A549 (cell line): ENCODE measurements around the gene NHSL2. TPM values are rescaled to one million over a fixed set of nuclear protein-coding genes. Genes with fewer than 3 reads are reported as not detected.

Source experiments
- ATAC-seq, 2 experiments: fragments of 200-7000 bp in 1 of 2; fragments of >200 bp in 1 of 2; cut with Nextera tagmentation in 1 of 2; cut with Tn5 transposase in 1 of 2; 3 replicates each; pipeline versions ENCODE4 v1.8.0 to v1.9.1; 2018 to 2020; ENCODE audit warnings: mild to moderate bottlenecking in 1 of 2, moderate library complexity in 1 of 2
- CTCF ChIA-PET: fragments of 300-600 bp; sonication (Branson Sonifier 250); formaldehyde crosslinking; extraction: SDS; loops from one replicate; lab custom pipeline; 2021; ENCODE audit warnings: antibody characterized with exemption, inconsistent platforms; lab: Yijun Ruan, JAX
- POLR2A ChIA-PET: fragments of 350-600 bp; formaldehyde crosslinking; extraction: SDS; loops from one replicate; lab custom pipeline; 2021; ENCODE audit warnings: antibody characterized with exemption, inconsistent platforms; lab: Yijun Ruan, JAX
- DNase-seq, 2 experiments: peaks; one replicate each; pipeline versions ENCODE4 v3.0.0 to v3.0.0-alpha.2; 2011 to 2016; ENCODE audit warnings: low read depth in 1 of 2, low spot score in 1 of 2
- FAIRE-seq: peaks from 2 replicates; lab custom pipeline; 2011; peaks lifted over from hg19 to GRCh38; lab: Jason Lieb, UNC
- H3K27ac ChIP-seq, 2 experiments: fragments of >200 bp; sonication (Bioruptor Twin); formaldehyde crosslinking; 3 replicates each; pipeline ENCODE4 v1.5.1; 2016 to 2017
- H3K4me1 ChIP-seq: fragments of >200 bp; sonication (Bioruptor Twin); formaldehyde crosslinking; 3 replicates; pipeline ENCODE4 v1.6.1; 2016
- H3K4me2 ChIP-seq: fragments of >200 bp; sonication (Bioruptor Twin); formaldehyde crosslinking; 3 replicates; pipeline ENCODE4 v1.6.1; 2016
- H3K4me3 ChIP-seq: fragments of >200 bp; sonication (Bioruptor Twin); formaldehyde crosslinking; 3 replicates; pipeline ENCODE4 v1.5.1; 2016
- H3K9me3 ChIP-seq: fragments of >200 bp; sonication (Bioruptor Twin); formaldehyde crosslinking; 3 replicates; pipeline ENCODE4 v1.6.1; 2016
- CBX2 ChIP-seq: fragments of 200-600 bp; sonication (generic); IDR thresholded peaks from 2 replicates; pipeline ENCODE4 v1.6.1; 2016; ENCODE audit warnings: low read depth, mild to moderate bottlenecking, borderline replicate concordance
- CHD4 ChIP-seq: fragments of 200-600 bp; sonication (generic); IDR thresholded peaks from 2 replicates; pipeline ENCODE4 v1.6.1; 2016; ENCODE audit warnings: antibody characterized with exemption, mild to moderate bottlenecking, borderline replicate concordance
- FOSB ChIP-seq: fragments of 250-450 bp; sonication (Bioruptor Pico); IDR thresholded peaks from 2 replicates; pipeline ENCODE4 v1.5.0; 2020; ENCODE audit warnings: mild to moderate bottlenecking, moderate library complexity
- HOXA7 ChIP-seq: fragments of 250-450 bp; sonication (Bioruptor Pico); IDR thresholded peaks from 2 replicates; pipeline ENCODE4 v1.5.0; 2020; ENCODE audit warnings: mild to moderate bottlenecking, moderate library complexity
- MAFK ChIP-seq: fragments of 450-650 bp; IDR thresholded peaks from 2 replicates; pipeline ENCODE4 v1.6.1; 2014; ENCODE audit not compliant: partially characterized antibody
- MAZ ChIP-seq: fragments of 150-350 bp; IDR thresholded peaks from 2 replicates; pipeline ENCODE4 v1.6.1; 2014; ENCODE audit warnings: antibody characterized with exemption, low read depth, low read length, borderline replicate concordance
- MYC ChIP-seq: IDR thresholded peaks from 2 replicates; pipeline ENCODE4 v1.6.1; 2012; ENCODE audit warnings: mild to moderate bottlenecking, inconsistent platforms, low read length, improper control_type of control experiment, borderline replicate concordance
- NPAS2 ChIP-seq: fragments of 250-450 bp; sonication (Bioruptor Pico); IDR thresholded peaks from 2 replicates; pipeline ENCODE4 v1.8.0; 2022; ENCODE audit warnings: mild to moderate bottlenecking, moderate library complexity, borderline replicate concordance
- NR3C1 ChIP-seq: fragments of >200 bp; sonication (Bioruptor Twin); formaldehyde crosslinking; IDR thresholded peaks from 3 replicates; pipeline ENCODE4 v1.6.1; 2017
- RAD21 ChIP-seq, 2 experiments: fragments of >200 bp in 1 of 2; sonication (Bioruptor Twin) in 1 of 2; formaldehyde crosslinking in 1 of 2; IDR thresholded peaks in 1 of 2; conservative IDR thresholded peaks in 1 of 2; 2 replicates in 1 of 2; 3 replicates in 1 of 2; pipeline ENCODE4 v1.6.1; 2012 to 2018; ENCODE audit warnings: inconsistent platforms in 1 of 2
- TP53 ChIP-seq: fragments of 250-450 bp; sonication (Bioruptor Pico); IDR thresholded peaks from 2 replicates; pipeline ENCODE4 v1.5.0; 2021; ENCODE audit warnings: mild to moderate bottlenecking, moderate library complexity
- ZNF302 ChIP-seq: fragments of 250-450 bp; sonication (Bioruptor Pico); IDR thresholded peaks from 2 replicates; pipeline ENCODE4 v1.9.0; 2021; ENCODE audit warnings: inconsistent platforms, mild to moderate bottlenecking, moderate library complexity
- WGBS: methylation state at CpG from one replicate; pipeline ENCODE4 v1.1.6; 2017; ENCODE audit errors: missing lambda C conversion rate; 5-methylcytosine and 5-hydroxymethylcytosine counted together
- polyA plus RNA-seq, 4 experiments: library from polyadenylated mRNA; depleted of rRNA in 3 of 4; stranded (reverse); fragments of >200 nt; fragmentation: RNase III in 1 of 4; extraction: RNeasy Plus Mini Kit Qiagen cat#74134 plus additional on column Dnase treatment in 1 of 4; gene quantifications; 2 replicates in 3 of 4; 3 replicates in 1 of 4; pipeline ENCODE4 v1.2.3, GENCODE V29; 2011 to 2017
- TF ChIP-seq, protein P1 (sequence below): fragments of >200 bp; sonication (Bioruptor Twin); formaldehyde crosslinking; IDR thresholded peaks from 3 replicates; pipeline ENCODE4 v1.5.1; 2016
- TF ChIP-seq, protein P2 (sequence below): fragments of 150-350 bp; IDR thresholded peaks from 2 replicates; pipeline ENCODE4 v1.6.1; 2014; ENCODE audit warnings: low read depth, mild to moderate bottlenecking, low read length
- TF ChIP-seq, protein P3 (sequence below): fragments of 200-600 bp; sonication (generic); IDR thresholded peaks from 2 replicates; pipeline ENCODE4 v1.6.1; 2016; ENCODE audit warnings: antibody characterized with exemption, mild to moderate bottlenecking, moderate library complexity
- TF ChIP-seq, protein P4 (sequence below): fragments of 450-650 bp; IDR thresholded peaks from 2 replicates; pipeline ENCODE4 v1.6.1; 2014; ENCODE audit warnings: antibody characterized with exemption

NHSL2 gene
- polyA plus RNA-seq, 2 of the 4 experiments (the other 2 are of a cell fraction): 0.26 to 0.48 TPM

DNA sequence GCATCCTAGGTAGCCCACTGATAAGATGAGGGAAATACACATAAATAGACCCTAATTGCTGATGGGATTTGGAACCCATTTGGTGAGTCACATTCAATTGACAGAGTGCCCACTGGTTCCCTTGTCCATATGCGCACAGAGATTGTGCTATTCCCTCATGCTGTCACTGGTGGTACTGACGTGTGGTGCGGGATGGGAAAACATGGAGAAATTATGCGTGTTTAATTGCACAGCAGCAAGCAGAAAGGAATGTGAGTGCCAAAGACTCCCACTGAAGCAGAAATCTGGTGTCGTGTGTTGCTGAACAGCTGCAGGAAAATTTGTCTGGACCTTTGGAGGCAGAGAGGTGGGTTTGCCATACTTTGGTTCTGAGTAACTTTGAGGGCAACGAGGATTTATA, 92.2 kb downstream of the NHSL2 start (continued):
- TF ChIP-seq, protein P1, sequence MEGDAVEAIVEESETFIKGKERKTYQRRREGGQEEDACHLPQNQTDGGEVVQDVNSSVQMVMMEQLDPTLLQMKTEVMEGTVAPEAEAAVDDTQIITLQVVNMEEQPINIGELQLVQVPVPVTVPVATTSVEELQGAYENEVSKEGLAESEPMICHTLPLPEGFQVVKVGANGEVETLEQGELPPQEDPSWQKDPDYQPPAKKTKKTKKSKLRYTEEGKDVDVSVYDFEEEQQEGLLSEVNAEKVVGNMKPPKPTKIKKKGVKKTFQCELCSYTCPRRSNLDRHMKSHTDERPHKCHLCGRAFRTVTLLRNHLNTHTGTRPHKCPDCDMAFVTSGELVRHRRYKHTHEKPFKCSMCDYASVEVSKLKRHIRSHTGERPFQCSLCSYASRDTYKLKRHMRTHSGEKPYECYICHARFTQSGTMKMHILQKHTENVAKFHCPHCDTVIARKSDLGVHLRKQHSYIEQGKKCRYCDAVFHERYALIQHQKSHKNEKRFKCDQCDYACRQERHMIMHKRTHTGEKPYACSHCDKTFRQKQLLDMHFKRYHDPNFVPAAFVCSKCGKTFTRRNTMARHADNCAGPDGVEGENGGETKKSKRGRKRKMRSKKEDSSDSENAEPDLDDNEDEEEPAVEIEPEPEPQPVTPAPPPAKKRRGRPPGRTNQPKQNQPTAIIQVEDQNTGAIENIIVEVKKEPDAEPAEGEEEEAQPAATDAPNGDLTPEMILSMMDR: no peak
- TF ChIP-seq CHD4 (no peak), MAFK (no peak), MAZ (no peak), NR3C1 (no peak)
- TF ChIP-seq, protein P2, sequence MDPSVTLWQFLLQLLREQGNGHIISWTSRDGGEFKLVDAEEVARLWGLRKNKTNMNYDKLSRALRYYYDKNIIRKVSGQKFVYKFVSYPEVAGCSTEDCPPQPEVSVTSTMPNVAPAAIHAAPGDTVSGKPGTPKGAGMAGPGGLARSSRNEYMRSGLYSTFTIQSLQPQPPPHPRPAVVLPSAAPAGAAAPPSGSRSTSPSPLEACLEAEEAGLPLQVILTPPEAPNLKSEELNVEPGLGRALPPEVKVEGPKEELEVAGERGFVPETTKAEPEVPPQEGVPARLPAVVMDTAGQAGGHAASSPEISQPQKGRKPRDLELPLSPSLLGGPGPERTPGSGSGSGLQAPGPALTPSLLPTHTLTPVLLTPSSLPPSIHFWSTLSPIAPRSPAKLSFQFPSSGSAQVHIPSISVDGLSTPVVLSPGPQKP: no peak

DNA sequence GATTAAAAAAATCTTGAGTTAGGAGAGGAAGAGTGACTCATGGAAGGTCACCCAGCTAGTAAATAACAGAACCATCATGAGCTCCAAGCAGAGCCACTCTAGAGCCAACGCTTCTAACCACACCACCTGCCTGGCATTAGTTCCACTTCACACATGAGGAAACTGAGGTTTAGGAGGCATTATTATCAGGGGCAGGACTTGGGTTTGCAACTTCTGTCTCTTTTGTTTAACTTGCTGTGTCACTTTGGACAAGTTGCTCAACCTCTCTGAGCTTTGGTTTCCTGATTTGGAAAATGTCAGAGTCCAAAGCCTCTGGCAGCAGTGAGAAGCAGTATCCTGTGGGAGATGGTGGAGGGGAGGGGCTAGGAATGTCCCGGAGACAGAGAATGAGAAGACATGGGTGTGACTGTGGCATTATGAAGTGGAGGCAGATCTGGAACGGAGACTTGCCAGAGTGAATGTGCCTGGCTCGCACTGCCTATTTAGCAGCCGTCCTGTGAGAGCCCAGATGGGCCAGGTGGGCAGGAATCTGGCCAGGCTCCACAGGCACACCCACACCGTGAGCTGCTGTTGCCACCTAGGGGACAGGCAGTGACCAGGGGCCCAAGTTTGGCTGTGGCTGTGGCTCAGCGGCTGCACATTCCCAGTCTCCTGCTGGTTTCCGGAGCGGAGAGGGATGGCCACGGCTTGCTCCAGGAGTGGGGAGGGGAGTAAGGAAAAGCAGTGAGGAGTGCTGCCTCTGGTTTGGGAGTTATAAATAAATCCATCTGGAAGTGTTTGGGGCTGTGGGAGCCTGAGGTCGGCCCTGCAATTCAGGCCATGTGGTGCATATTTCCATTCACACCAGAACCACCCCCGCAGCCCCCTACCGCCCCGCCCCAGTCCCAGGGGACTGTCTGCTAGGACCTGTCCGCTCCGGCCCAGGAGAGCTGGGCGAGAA, 93.4 kb downstream of the NHSL2 start:
- POLR2A ChIA-PET: no interaction called here
- CTCF ChIA-PET: interaction anchor here (0.6 to 5.9 kb wide), 15 partner anchors 9 to 137 kb away, joined by 3 to 39 read pairs (median 4); partner anchors contain the start of gene NHSL2
- Histone ChIP-seq H3K27ac (peak overlapping the region in 1 of 2 experiments; percentile 8; a peak in 1 of 6 replicates), H3K4me3 (no peak overlapping the region), H3K9me3 (no peaks in the 10 kb centered on the region), H3K4me2 (peak overlapping the region; percentile 61), H3K4me1 (0 out of 3 replicates have a peak, but pooled peaks cover 4% of the 10 kb centered on the region)
- 29% methylated on average over 15 of the region's 17 CpGs for WGBS
- peak in 1 of 2 experiments; percentile 39 for DNase-seq
- TF ChIP-seq NPAS2 (no peak), CBX2 (no peak), ZNF302 (no peak), FOSB (CRISPR knock-in tag) (no peak), HOXA7 (CRISPR knock-in tag) (no peak), MYC (no peak), RAD21 (conservative IDR thresholded peaks at IDR 0.05 in 1 of 2, IDR thresholded peaks at IDR 0.05 in 1 of 2) (peak; percentile 54 to 55), TP53 (CRISPR knock-in tag) (no peak)
- TF ChIP-seq, protein P3, sequence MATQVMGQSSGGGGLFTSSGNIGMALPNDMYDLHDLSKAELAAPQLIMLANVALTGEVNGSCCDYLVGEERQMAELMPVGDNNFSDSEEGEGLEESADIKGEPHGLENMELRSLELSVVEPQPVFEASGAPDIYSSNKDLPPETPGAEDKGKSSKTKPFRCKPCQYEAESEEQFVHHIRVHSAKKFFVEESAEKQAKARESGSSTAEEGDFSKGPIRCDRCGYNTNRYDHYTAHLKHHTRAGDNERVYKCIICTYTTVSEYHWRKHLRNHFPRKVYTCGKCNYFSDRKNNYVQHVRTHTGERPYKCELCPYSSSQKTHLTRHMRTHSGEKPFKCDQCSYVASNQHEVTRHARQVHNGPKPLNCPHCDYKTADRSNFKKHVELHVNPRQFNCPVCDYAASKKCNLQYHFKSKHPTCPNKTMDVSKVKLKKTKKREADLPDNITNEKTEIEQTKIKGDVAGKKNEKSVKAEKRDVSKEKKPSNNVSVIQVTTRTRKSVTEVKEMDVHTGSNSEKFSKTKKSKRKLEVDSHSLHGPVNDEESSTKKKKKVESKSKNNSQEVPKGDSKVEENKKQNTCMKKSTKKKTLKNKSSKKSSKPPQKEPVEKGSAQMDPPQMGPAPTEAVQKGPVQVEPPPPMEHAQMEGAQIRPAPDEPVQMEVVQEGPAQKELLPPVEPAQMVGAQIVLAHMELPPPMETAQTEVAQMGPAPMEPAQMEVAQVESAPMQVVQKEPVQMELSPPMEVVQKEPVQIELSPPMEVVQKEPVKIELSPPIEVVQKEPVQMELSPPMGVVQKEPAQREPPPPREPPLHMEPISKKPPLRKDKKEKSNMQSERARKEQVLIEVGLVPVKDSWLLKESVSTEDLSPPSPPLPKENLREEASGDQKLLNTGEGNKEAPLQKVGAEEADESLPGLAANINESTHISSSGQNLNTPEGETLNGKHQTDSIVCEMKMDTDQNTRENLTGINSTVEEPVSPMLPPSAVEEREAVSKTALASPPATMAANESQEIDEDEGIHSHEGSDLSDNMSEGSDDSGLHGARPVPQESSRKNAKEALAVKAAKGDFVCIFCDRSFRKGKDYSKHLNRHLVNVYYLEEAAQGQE: no peak
- TF ChIP-seq, protein P4, sequence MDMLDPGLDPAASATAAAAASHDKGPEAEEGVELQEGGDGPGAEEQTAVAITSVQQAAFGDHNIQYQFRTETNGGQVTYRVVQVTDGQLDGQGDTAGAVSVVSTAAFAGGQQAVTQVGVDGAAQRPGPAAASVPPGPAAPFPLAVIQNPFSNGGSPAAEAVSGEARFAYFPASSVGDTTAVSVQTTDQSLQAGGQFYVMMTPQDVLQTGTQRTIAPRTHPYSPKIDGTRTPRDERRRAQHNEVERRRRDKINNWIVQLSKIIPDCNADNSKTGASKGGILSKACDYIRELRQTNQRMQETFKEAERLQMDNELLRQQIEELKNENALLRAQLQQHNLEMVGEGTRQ: no peak
- TF ChIP-seq, protein P1: peak; percentile 30
- TF ChIP-seq, all 56 proteins: peak for 2
- ATAC-seq: peak; percentile 90 to 92
- peak; percentile 73 for FAIRE-seq
